MM.1S (cell line): ENCODE results near the gene STARD6.

Experiments used
- DNase-seq: peaks from one replicate; pipeline ENCODE4 v3.0.0-alpha.2; 2015
- H2AFZ ChIP-seq: fragments of 300-600 bp; sonication (generic); 2 replicates; pipeline ENCODE4 v1.6.0; 2016; ENCODE audit warnings: antibody characterized with exemption, low read length
- H3F3A ChIP-seq: fragments of 300-600 bp; sonication (generic); 2 replicates; pipeline ENCODE4 v1.6.1; 2016; ENCODE audit warnings: mild to moderate bottlenecking, antibody characterized with exemption, low read length, moderate library complexity, mixed read lengths; ENCODE audit not compliant: insufficient read depth
- H3K27ac ChIP-seq: fragments of 300-600 bp; sonication (generic); 2 replicates; pipeline ENCODE4 v1.5.1; 2016; ENCODE audit warnings: mild to moderate bottlenecking, low read length
- H3K27me3 ChIP-seq: fragments of 300-600 bp; sonication (generic); replicated peaks from 2 replicates; pipeline ENCODE4 v1.6.0; 2016; ENCODE audit warnings: low read length; ENCODE audit not compliant: insufficient read depth
- H3K36me3 ChIP-seq: fragments of 300-600 bp; sonication (generic); replicated peaks from 2 replicates; pipeline ENCODE4 v1.6.1; 2016; ENCODE audit warnings: mild to moderate bottlenecking, low read length, mixed read lengths; ENCODE audit not compliant: insufficient read depth
- H3K4me1 ChIP-seq: fragments of 300-600 bp; sonication (generic); 2 replicates; pipeline ENCODE4 v1.6.1; 2016; ENCODE audit warnings: low read length, mixed read lengths
- H3K4me2 ChIP-seq: fragments of 300-600 bp; sonication (generic); 2 replicates; pipeline ENCODE4 v1.6.0; 2016; ENCODE audit warnings: low read depth, low read length
- H3K4me3 ChIP-seq: fragments of 300-600 bp; sonication (generic); 2 replicates; pipeline ENCODE4 v1.5.1; 2016; ENCODE audit warnings: low read length, mixed read lengths
- H3K79me2 ChIP-seq: fragments of 300-600 bp; sonication (generic); 2 replicates; pipeline ENCODE4 v1.6.1; 2016; ENCODE audit warnings: mixed run types, low read length, mixed read lengths
- H3K9ac ChIP-seq: fragments of 300-600 bp; sonication (generic); 2 replicates; pipeline ENCODE4 v1.6.1; 2016; ENCODE audit warnings: low read length, mixed read lengths
- H3K9me2 ChIP-seq: fragments of 300-600 bp; sonication (generic); replicated peaks from 2 replicates; pipeline ENCODE4 v1.6.1; 2016; ENCODE audit warnings: mild to moderate bottlenecking, low read length, mixed read lengths; ENCODE audit not compliant: insufficient read depth
- H3K9me3 ChIP-seq: fragments of 300-600 bp; sonication (generic); replicated peaks from 2 replicates; pipeline ENCODE4 v1.6.1; 2016; ENCODE audit warnings: mild to moderate bottlenecking, low read length, mixed read lengths; ENCODE audit not compliant: insufficient read depth
- H4K20me1 ChIP-seq: fragments of 300-600 bp; sonication (generic); 2 replicates; pipeline ENCODE4 v1.6.1; 2016; ENCODE audit warnings: mild to moderate bottlenecking, low read length, moderate library complexity, mixed read lengths; ENCODE audit not compliant: insufficient read depth
- CTCF ChIP-seq: fragments of 300-600 bp; sonication (generic); IDR thresholded peaks from 2 replicates; pipeline ENCODE4 v1.5.1; 2016; ENCODE audit warnings: antibody characterized with exemption, low read length, mixed read lengths
- EZH2 ChIP-seq: fragments of 300-600 bp; sonication (generic); optimal IDR thresholded peaks from 2 replicates; pipeline ENCODE3; 2017; ENCODE audit warnings: low read depth, mild to moderate bottlenecking, antibody characterized with exemption, low read length, mixed read lengths
- EZH2phosphoT487 ChIP-seq: fragments of 300-600 bp; sonication (generic); IDR thresholded peaks from 2 replicates; pipeline ENCODE4 v1.6.1; 2018; ENCODE audit warnings: antibody characterized with exemption, low read length

STARD6 gene

GRCh38 chr18:54393648-54394294 is 36.1 kb upstream of the STARD6 start:
- Histone ChIP-seq H3K4me2 (no peak overlapping the region), H3K27ac (no peak overlapping the region), H3K9me3 (no peaks in the 10 kb centered on the region; the same call in 1 of the 2 replicates), H3K79me2 (no peaks in the 10 kb centered on the region), H3K27me3 (no peaks in the 10 kb centered on the region), H3K4me1 (peaks cover 5% of the 10 kb centered on the region; the same call in 1 of the 2 replicates), H4K20me1 (no peaks in the 10 kb centered on the region), H3K36me3 (no peaks in the 10 kb centered on the region), H3F3A (no peaks in the 10 kb centered on the region), H3K4me3 (no peak overlapping the region), H2AFZ (no peak overlapping the region), H3K9ac (no peak overlapping the region), H3K9me2 (no peaks in the 10 kb centered on the region)
- TF ChIP-seq EZH2 (no peak), EZH2phosphoT487 (no peak), CTCF (no peak)
- DNase-seq, result no peak

- H3F3A ChIP-seq, result peaks cover 4% of the 10 kb centered on the region; the same call in 1 of the 2 replicates
- no peak overlapping the region for H3K27ac ChIP-seq
- H4K20me1 ChIP-seq, result no peaks in the 10 kb centered on the region
- H3K4me1 ChIP-seq, result peaks cover 16% of the 10 kb centered on the region
- no peak overlapping the region for H3K9ac ChIP-seq
- H3K36me3 ChIP-seq, result no peaks in the 10 kb centered on the region
- TF ChIP-seq CTCF, result peak; percentile 70
- no peak for TF ChIP-seq EZH2phosphoT487
- H3K9me2 ChIP-seq, result no peaks in the 10 kb centered on the region
- H3K9me3 ChIP-seq, result no peaks in the 10 kb centered on the region; the same call in 1 of the 2 replicates
- peak; percentile 77 for DNase-seq
- H3K4me3 ChIP-seq, result no peak overlapping the region
- no peak overlapping the region for H2AFZ ChIP-seq
- H3K79me2 ChIP-seq, result no peaks in the 10 kb centered on the region
- H3K27me3 ChIP-seq, result no peaks in the 10 kb centered on the region
- H3K4me2 ChIP-seq, result no peak overlapping the region
These were observed 34.9 kb upstream of the STARD6 start for GRCh38 chr18:54392543-54393023.

GRCh38 chr18:54390838-54391237 is 33.2 kb upstream of the STARD6 start:
- no peaks in the 10 kb centered on the region for H3K36me3 ChIP-seq
- H3K9ac ChIP-seq, result no peak overlapping the region
- no peaks in the 10 kb centered on the region for H4K20me1 ChIP-seq
- H3F3A ChIP-seq, result peaks cover 4% of the 10 kb centered on the region; the same call in 1 of the 2 replicates
- peaks cover 16% of the 10 kb centered on the region for H3K4me1 ChIP-seq
- H3K79me2 ChIP-seq, result no peaks in the 10 kb centered on the region
- H3K4me3 ChIP-seq, result no peak overlapping the region
- DNase-seq, result no peak
- H3K9me3 ChIP-seq, result no peaks in the 10 kb centered on the region
- H3K9me2 ChIP-seq, result no peaks in the 10 kb centered on the region
- TF ChIP-seq EZH2, result no peak
- no peak for TF ChIP-seq EZH2phosphoT487
- TF ChIP-seq CTCF, result no peak
- no peaks in the 10 kb centered on the region for H3K27me3 ChIP-seq
- H2AFZ ChIP-seq, result no peak overlapping the region
- H3K4me2 ChIP-seq, result no peak overlapping the region
- H3K27ac ChIP-seq, result no peak overlapping the region
